Measurements from ENCODE around the gene RTP1.
"Not testable (repeated sequence)": the region's sequence is repeated elsewhere in the genome, so short reads cannot be mapped to it uniquely, and the experiment has no call there.

The RTP1 gene

GRCh38 chr3:187197335-187197649, at the start of gene RTP1:
TSS of gene RTP1 (plus strand) at chr3:187197486. CDS start at chr3:187197516, 30 bp downstream.
- no peak for DNase-seq

GRCh38 chr3:187150186-187150585, 47.1 kb upstream of the RTP1 start:
- DNase-seq = no peak

- DNase-seq = no peak
Observed at GRCh38 chr3:187150599-187150998, 46.7 kb upstream of the RTP1 start.

GRCh38 chr3:187161556-187161955, 35.7 kb upstream of the RTP1 start:
- no peak for DNase-seq

- DNase-seq = no peak
Observed at GRCh38 chr3:187162265-187162953, 34.9 kb upstream of the RTP1 start.

- peak; percentile 12 for DNase-seq
Observed at GRCh38 chr3:187165144-187165543, 32.1 kb upstream of the RTP1 start.

GRCh38 chr3:187166750-187167149, 30.5 kb upstream of the RTP1 start:
- DNase-seq = no peak

- no peak for DNase-seq
Observed at GRCh38 chr3:187167777-187168176, 29.5 kb upstream of the RTP1 start.

- no peak for DNase-seq
Observed at GRCh38 chr3:187169231-187169960, 27.9 kb upstream of the RTP1 start.

GRCh38 chr3:187170911-187171310, 26.4 kb upstream of the RTP1 start:
- DNase-seq = not testable (repeated sequence)

GRCh38 chr3:187172929-187173328, 24.4 kb upstream of the RTP1 start:
- no peak for DNase-seq

GRCh38 chr3:187181454-187182170, 15.7 kb upstream of the RTP1 start:
- DNase-seq = no peak

- no peak for DNase-seq
Observed at GRCh38 chr3:187183210-187183862, 13.9 kb upstream of the RTP1 start.

- no peak for DNase-seq
Observed at GRCh38 chr3:187183903-187184302, 13.4 kb upstream of the RTP1 start.

GRCh38 chr3:187185759-187186158, 11.5 kb upstream of the RTP1 start:
- DNase-seq = no peak

- no peak for DNase-seq
Observed at GRCh38 chr3:187186375-187186774, 10.9 kb upstream of the RTP1 start.

- DNase-seq = no peak
Observed at GRCh38 chr3:187186801-187187421, 10.4 kb upstream of the RTP1 start.

GRCh38 chr3:187188931-187189330, 8.4 kb upstream of the RTP1 start:
- DNase-seq = no peak

- no peak for DNase-seq
Observed at GRCh38 chr3:187191271-187191670, 6.0 kb upstream of the RTP1 start.

GRCh38 chr3:187193181-187193580, 4.1 kb upstream of the RTP1 start:
- DNase-seq = no peak

- DNase-seq = no peak
Observed at GRCh38 chr3:187196573-187197334, 532 bp upstream of the RTP1 start.

GRCh38 chr3:187198490-187198889, 1.2 kb downstream of the RTP1 start:
- no peak for DNase-seq

Measured in NCI-H446 treated with DMSO at 0.1 percent for 48 hours (cell line).